Inferior parietal cortex (tissue), 1 donor: Measurements from ENCODE around the gene RYR1.
"Not testable (repeated sequence)": the region's sequence is repeated elsewhere in the genome, so short reads cannot be mapped to it uniquely, and the experiment has no call there.

ENCODE experiments used
- DNase-seq: peaks from one replicate; pipeline ENCODE4 v3.0.0-alpha.2; 2016; ENCODE audit errors: extremely low spot score

The RYR1 gene

DNA sequence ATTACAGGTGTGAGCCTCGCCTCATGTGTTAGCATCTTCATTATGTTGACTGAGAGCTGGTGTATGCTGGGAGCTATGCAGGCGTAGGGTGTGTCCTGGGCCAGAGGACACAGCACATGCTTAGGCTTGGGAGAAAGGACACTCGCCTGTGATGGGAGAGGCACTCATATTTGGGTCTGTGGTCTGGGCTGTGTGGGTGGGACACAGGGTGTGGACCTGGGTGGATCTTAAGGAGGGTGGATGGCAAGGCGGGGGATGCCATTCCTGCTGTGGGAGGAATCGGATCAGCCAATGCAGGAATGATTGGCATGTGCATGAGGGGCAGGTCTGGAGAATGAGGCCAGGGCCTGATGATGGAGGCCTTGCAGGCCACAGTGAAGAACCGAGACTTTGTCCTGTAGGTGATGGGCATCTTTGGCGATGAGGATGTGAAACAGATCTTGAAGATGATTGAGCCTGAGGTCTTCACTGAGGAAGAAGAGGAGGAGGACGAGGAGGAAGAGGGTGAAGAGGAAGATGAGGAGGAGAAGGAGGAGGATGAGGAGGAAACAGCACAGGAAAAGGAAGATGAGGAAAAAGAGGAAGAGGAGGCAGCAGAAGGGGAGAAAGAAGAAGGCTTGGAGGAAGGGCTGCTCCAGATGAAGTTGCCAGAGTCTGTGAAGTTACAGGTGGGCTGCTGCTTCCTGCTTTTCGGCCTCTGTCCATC lies 55.4 kb downstream of the RYR1 start:
- no peak for DNase-seq

DNA sequence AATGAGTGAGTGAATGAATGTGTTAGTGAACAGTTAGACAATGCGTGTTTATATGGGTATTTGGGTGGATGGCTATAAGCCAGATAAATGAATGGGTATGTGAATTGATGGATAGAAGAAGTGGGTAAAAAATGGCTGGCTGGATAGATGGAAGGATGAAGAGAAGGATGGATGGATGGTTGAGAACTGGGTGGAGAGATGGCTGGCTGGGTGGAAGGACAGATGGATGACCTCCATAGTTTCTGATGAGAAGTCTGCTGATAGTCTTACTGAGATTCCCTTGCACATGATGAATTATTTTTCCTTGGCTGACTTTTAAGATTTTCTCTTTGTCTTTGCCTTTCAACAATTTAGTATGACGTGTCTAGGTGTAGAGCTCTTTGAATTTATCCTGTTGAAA lies 57.4 kb downstream of the RYR1 start:
- no peak for DNase-seq

DNA sequence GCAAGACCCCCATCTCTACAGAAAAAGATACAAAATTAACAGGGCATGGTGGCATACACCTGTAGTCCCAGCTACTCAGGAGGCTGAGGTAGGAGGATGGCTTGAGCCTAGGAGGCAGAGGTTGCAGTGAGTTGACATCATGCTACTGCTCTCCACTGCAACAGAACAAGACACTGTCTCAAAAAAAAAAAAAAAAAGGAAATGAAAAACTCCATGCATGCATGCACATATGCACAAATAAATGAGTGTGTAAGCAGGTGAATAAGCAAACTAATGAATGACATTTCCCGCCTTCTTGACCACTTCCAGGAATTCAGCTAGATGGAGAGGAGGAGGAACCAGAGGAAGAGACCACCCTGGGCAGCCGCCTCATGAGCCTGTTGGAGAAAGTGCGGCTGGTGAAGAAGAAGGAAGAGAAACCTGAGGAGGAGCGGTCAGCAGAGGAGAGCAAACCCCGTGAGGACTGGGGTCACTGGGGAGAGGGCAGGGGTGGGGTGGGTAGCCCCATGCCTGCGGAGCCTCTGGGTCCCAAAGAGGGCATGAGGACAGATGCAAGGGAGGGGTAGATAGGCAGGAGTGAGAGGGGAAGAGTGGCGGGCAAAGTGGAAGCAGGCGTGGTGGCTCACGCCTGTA lies 58.8 kb downstream of the RYR1 start:
- DNase-seq = no peak

DNA sequence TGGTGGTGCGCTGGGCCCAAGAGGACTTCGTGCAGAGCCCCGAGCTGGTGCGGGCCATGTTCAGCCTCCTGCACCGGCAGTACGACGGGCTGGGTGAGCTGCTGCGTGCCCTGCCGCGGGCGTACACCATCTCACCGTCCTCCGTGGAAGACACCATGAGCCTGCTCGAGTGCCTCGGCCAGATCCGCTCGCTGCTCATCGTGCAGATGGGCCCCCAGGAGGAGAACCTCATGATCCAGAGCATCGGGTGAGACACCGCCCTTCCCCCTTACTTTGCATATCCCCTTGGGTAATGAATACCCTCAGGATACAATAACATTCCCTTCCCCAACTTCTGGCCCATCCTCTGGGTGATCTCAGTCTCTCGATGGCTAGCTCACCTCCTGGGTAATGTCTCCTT lies 60.9 kb downstream of the RYR1 start:
- no peak for DNase-seq

DNA sequence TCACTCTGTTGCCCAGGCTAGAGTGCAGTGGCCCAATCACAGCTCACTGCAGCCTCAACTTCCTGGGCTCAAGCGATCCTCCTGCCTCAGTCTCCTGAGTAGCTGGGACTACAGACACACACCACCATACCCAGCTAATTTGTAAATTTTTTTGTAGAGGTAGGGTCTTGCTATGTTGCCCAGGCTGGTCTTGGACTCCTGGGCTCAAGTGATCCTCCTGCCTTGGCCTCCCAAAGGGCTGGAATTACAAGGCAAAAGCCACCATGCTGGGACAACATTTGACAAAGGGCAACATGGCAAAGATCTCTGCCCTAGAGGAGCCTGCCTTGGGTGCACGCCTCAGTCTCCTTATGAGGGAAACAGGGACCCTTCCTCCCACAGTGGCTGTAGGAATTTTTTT lies 61.9 kb downstream of the RYR1 start:
- not testable (repeated sequence) for DNase-seq

DNA sequence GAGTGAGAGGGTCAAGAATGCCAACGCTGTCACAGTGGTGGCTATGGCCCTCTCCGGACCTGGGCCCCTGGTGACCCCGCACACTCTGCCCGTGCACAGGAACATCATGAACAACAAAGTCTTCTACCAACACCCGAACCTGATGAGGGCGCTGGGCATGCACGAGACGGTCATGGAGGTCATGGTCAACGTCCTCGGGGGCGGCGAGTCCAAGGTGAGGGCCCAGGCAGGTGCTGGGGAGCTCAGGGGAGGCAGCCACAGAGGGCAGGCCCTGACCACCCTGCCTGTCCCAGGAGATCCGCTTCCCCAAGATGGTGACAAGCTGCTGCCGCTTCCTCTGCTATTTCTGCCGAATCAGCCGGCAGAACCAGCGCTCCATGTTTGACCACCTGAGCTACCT lies 62.6 kb downstream of the RYR1 start:
- no peak for DNase-seq

DNA sequence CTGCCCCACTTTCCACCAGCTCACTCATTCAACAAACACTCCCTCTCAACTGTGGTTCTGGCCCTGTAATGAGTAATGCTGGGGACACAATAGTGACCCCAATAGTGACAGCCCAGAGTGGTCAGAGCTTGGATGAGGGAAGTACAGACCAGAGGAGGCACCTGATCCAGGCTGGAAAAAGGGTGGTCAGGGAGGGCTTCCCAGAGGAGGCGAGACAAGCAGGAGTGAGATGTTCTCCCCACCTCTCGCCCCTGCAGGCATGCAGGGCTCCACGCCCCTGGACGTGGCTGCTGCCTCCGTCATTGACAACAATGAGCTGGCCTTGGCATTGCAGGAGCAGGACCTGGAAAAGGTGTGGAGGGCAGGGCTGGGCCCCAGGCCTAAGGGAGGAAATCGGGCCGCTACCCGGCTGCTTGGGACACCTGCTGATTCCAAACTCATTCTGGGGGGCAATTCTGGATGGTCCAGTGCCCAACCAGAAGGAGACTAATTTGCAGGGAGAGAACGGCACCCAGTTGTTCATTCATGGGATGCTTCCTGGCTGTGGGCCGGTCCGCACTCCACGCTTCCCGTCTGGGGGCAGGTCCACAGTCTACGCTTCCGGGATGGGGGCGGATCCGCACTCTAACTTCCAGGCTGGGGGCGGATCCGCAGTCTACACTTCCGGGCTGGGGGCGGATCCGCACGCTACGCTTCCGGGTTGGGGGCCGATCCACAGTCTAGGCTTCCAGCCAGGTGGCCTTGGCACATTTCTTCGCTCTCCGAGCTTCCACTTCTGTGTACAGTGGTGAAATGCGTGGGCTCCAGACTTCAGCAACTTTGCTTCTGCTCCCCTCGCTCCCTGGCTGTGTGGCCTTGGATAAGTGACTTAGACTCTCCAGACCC lies 63.4 kb downstream of the RYR1 start:
- no peak for DNase-seq

DNA sequence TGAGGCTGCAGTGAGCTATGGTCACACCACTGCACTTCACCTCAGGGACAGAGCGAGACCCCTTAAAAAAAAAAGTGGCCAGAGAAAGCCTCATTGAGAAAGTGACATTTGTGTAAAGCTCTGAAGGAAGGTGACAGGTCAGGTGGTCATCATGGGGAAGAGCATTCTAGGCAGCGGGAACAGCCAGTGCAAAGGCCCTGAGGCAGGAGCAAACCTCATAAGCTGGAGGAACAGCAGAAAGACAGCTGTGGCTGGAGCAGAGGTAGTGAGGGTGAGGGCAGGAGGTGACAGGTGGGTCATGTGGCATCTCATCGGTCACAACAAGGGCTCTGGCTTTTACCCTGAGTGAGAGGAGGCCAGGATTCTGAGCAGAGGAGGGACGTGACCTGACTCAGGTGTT lies 64.4 kb downstream of the RYR1 start:
- no peak for DNase-seq

DNA sequence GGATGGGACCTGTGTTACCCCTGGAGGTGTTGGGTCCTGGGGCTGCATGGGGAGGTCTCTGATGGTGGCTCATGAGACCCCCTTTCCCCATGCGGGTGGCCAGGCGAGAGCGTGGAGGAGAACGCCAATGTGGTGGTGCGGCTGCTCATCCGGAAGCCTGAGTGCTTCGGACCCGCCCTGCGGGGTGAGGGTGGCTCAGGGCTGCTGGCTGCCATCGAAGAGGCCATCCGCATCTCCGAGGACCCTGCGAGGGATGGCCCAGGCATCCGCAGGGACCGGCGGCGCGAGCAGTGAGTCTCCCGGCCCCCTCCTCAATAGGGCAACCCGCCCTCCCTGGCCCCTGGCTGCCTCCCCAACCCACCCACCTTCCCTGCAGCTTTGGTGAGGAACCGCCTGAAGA lies 66.0 kb downstream of the RYR1 start:
- no peak for DNase-seq

DNA sequence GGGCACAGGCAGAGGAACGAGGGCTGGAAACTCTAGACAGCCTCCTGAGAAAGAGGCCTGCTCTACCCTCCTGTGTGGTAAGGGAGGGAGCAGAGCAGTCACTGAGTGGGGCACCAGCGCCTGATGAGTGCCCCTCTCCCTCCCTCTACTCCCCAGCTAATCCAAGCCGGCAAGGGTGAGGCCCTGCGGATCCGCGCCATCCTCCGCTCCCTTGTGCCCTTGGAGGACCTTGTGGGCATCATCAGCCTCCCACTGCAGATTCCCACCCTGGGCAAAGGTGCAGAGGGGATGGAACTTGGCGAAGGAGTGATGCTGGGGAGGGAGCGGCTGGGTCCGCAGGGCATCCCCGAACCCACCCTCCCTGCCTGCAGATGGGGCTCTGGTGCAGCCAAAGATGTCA lies 67.0 kb downstream of the RYR1 start:
- no peak for DNase-seq

DNA sequence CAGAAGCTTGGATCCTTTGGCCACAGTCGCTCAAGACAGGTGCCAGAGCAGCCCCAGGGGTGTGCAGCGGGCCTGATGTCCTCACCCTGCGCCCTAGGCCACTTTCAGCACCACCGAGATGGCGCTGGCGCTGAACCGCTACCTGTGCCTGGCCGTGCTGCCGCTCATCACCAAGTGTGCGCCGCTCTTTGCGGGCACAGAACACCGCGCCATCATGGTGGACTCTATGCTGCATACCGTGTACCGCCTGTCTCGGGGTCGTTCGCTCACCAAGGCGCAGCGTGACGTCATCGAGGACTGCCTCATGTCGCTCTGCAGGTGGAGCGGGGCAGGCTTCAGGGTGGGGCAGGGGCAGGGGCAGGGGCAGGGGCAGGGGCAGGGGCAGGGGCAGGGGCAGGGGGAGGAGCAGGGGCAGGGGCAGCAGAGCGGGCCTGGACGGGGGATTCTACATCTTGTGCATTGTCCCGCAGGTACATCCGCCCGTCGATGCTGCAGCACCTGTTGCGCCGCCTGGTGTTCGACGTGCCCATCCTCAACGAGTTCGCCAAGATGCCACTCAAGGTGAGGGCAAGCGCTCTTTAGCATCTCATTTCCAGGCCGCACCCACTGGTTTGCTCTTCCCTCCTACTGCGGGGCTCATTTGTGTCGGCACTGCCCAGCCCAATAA lies 69.1 kb downstream of the RYR1 start:
- DNase-seq = no peak

DNA sequence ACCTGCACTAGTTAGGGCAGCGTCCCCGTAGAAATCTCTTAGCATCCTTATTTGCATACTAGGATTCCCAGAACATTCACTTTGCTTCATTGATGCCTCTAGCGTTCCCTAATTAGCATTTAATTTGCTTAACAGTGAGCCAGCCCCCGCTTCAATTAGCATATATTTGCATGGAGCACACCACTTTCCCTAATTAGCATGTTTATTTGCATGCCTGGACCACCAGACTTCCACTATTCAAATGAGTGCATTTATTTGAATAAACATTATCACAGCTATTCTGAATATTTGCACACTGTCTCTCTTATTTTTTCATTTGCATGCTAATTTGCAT lies 69.6 kb downstream of the RYR1 start:
- no peak for DNase-seq

DNA sequence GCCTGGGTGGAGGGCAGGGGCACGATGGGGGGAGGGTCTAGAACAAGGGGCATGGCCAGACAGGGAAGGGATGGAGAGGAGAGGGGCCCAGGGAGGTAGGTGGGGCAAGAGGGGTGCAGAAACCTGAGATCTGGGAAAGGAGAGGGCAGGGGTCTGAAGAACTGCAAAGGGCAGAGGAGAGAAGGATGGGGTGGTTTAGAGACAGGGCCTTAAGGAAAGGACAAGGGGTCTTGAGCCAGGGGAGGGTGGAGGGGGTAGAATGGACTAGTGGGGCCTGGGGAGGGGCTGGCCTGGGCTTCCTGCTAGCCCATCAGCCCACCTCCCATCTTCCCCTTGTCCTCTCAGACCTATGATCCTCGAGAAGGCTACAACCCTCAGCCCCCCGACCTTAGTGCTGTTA lies 72.5 kb downstream of the RYR1 start:
- no peak for DNase-seq

DNA sequence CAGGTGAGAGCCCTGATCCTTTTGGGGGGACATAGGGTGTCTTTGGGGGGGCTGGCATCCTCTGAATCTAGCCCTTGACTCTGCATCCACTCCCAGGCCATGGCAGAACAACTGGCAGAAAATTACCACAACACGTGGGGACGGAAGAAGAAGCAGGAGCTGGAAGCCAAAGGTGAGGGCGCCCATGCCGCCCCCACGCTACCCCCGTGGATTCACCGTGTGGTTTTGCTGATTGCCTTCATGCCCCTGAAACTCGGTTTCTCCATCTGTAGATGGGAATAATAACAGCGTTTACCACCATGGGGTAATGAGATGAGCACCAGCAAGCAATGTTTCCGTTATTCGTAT lies 72.9 kb downstream of the RYR1 start:
- DNase-seq = no peak

DNA sequence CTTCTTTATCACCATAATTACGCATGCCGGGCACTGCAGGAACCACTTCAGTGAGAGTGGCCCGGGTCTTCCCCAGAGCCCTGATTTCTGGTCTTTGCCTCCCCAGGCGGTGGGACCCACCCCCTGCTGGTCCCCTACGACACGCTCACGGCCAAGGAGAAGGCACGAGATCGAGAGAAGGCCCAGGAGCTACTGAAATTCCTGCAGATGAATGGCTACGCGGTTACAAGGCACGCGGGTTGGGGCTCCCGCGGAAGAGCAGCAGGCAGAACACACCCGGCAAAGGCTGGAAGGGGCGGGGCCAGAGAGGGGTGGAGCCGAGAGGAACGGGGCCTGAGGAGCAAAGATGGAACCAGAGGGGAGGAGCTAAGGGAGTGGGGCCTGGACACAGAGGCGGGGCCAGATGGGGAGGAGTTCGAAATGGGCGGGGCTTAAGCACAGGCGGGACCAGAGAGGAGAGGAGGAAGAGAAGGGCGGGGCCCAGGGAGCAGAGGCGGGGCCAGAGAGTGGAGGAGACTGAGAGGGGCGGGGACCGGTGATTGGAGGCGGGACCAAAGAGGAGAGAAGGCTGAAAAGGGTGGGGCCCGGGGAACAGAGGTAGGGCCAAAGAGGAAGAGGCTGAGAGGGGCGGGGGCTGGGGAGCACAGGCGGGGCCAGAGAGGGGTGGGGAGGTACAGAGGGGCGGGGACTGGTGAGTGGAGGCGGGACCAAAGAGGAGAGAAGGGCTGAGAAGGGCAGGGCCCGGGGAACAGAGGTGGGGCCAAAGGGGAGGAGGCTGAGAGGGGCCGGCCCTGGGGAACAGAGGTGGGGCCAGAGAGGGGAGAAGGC lies 73.4 kb downstream of the RYR1 start:
- DNase-seq = peak; percentile 48

DNA sequence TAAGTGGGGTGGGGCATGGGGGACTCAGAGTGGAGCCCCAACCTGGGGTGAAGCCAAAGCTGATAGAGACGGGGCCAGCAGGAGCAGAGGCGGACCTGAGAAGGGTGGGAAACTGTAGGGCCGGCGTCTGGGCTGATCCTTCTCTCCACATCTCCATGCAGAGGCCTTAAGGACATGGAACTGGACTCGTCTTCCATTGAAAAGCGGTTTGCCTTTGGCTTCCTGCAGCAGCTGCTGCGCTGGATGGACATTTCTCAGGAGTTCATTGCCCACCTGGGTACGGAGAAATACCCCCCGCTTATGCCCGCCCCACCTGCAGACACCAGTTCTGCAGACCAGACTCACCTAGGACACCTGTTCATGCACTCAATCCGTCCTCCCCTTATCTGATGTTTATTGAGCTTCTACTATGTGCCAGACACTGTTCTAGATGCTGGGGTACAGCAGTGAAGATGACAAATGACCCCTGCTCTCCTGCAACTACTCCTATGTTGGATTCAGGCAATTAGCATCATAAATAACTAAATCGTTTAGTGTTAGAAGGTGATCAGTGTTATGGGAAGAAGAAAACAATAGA lies 74.1 kb downstream of the RYR1 start:
- DNase-seq = no peak

DNA sequence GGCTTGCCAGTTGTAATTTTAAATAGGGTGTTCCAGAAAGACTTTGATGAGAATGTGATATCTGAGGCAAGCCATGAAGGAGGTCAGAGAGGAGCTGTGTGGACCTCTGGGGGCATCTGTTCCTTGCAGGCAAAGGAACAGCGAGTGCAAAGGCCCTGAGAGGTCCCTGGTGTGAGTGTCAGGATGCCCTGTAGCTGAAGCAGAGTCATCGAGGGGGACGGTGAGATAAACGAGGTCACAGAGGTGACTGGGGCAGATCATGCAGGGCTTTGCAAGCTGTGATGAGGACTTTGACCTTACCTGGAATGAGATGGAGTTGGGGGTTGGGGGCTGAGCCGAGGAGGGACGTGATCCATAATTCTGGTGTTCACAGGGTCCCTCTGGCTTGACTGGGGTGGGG lies 75.0 kb downstream of the RYR1 start:
- no peak for DNase-seq

DNA sequence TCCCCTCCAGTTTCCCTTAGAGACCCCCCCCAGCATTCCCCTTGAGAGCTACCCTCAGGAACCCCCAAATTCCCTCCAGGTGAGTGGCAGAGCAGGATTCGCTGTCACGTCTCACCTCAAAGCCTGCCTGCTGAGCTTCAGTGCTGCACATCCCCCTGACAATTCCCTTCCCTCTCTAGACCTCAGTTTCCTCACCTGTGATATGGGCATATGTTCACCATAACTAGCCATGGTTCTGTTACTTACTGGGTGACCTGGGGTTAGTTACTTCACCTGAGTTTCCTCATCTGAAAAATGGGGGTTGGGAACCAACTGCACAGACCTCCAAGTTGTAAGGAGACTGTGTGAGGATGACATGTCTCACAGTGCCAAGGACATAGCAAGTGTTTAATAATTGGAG lies 75.5 kb downstream of the RYR1 start:
- DNase-seq = no peak

DNA sequence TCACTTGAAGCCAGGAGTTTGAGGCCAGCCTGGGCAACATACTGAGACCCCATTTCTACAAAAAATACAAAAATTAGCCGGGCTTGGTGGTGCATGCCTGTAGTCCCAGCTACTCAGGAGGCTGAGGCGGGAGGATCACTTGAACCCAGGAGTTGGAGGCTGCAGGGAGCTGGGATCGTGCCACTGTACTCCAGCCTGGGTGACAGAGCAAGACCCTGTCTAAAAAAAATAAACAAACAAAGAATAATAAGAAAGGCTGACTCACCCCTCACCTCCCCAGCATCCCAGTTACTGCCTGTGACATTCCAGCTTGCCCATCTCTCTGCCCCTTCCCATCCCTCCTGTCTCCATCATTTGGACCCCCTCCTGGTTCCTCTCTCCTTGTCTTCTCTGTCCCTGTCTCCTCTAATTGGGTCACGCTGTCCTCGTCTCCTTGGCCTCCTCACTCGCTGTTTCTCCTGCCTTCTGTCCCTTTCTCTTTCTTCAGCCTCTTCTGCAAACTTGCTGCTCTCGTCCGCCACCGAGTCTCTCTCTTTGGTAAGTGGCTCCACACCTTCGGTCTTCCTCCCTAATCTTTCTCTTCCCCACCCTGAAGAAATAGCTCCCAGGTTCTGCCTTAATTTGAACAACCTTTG lies 77.7 kb downstream of the RYR1 start:
- no peak for DNase-seq

DNA sequence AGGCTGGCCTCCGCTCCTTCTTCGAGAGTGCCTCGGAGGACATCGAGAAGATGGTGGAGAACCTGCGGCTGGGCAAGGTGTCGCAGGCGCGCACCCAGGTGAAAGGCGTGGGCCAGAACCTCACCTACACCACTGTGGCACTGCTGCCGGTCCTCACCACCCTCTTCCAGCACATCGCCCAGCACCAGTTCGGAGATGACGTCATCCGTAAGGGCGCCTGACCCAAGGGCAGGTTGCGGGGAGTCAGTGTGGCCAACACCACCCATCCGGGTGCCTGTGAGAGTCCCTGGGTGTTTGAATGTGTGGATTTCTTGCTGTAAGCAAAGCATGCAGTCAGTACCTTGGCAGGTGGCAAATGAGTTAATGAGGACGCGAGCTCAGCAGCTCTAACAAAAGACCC lies 78.8 kb downstream of the RYR1 start:
- no peak for DNase-seq

DNA sequence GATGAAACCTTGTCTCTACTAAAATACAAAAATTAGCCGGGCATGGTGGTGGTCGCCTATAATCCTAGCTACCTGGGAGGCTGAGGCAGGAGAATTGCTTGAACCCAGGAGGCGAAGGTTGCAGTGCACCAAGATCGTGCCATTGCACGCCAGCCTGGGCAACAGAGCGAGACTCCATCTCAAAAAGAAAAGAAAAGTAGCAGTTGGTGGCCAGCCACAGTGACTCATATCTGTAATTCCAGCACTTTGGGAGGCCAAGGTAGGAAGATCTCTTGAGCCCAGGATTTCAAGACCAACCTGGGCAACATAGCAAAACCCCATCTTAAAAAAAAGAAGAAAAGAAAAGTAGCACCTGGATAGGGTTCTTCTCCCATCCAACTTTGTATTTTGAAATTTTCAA lies 79.7 kb downstream of the RYR1 start:
- not testable (repeated sequence) for DNase-seq
